Ascending aorta (tissue), 2 donors: Measurements from ENCODE around the gene BACE1-AS. TPM values are rescaled to one million over a fixed set of nuclear protein-coding genes. Genes with fewer than 3 reads are reported as not detected.
A peak's percentile ranks its signal among the peaks of the same experiment; 100 is the strongest.

Experiments
- DNase-seq, 2 donors: peaks; one replicate each; pipeline ENCODE4 v3.0.0-alpha.2; 2019; ENCODE audit warnings: low spot score in 2 of 2
- H3K27ac ChIP-seq, 2 donors: fragments of 200-600 bp; sonication (generic); one replicate each; pipeline ENCODE4 v1.5.1; 2016 to 2017; ENCODE audit warnings: mild to moderate bottlenecking in 1 of 2
- H3K27me3 ChIP-seq: fragments of 200-600 bp; sonication (generic); one replicate; pipeline ENCODE4 v1.5.1; 2017
- H3K36me3 ChIP-seq, 2 donors: fragments of 200-600 bp; sonication (generic); one replicate each; pipeline ENCODE4 v1.5.1; 2016
- H3K4me1 ChIP-seq, 2 donors: fragments of 200-600 bp; sonication (generic); one replicate each; pipeline ENCODE4 v1.5.1; 2016 to 2017; ENCODE audit warnings: mild to moderate bottlenecking in 1 of 2
- H3K4me3 ChIP-seq, 2 donors: fragments of 200-600 bp; sonication (generic); one replicate each; pipeline ENCODE4 v1.5.1; 2016 to 2017; ENCODE audit warnings: mild to moderate bottlenecking in 1 of 2
- H3K9me3 ChIP-seq, 2 donors: fragments of 200-600 bp; sonication (generic); one replicate each; pipeline ENCODE4 v1.5.1; 2016
- intact Hi-C: fragments of 100-400 bp; cut with DNase I; formaldehyde crosslinking; loops from one replicate; pipeline ENCODE4 v1.15.1; 2023
- total RNA-seq: library from RNA; depleted of rRNA; stranded (reverse); fragments of >200 nt; gene quantifications from one replicate; pipeline ENCODE4 v1.1.0, GENCODE V29; 2016
- TF ChIP-seq, protein P1 (sequence below), 3 experiments: fragments of 200-600 bp in 2 of 3; fragments of 450-650 bp in 1 of 3; sonication (generic) in 2 of 3; IDR thresholded peaks; one replicate each; pipeline ENCODE4 v1.5.1; 2016 to 2019; ENCODE audit warnings: antibody characterized with exemption in 3 of 3, mild to moderate bottlenecking in 1 of 3, moderate library complexity in 1 of 3

BACE1-AS gene
- total RNA-seq, 1 donor from 2014 or later, result 6.8 TPM

DNA sequence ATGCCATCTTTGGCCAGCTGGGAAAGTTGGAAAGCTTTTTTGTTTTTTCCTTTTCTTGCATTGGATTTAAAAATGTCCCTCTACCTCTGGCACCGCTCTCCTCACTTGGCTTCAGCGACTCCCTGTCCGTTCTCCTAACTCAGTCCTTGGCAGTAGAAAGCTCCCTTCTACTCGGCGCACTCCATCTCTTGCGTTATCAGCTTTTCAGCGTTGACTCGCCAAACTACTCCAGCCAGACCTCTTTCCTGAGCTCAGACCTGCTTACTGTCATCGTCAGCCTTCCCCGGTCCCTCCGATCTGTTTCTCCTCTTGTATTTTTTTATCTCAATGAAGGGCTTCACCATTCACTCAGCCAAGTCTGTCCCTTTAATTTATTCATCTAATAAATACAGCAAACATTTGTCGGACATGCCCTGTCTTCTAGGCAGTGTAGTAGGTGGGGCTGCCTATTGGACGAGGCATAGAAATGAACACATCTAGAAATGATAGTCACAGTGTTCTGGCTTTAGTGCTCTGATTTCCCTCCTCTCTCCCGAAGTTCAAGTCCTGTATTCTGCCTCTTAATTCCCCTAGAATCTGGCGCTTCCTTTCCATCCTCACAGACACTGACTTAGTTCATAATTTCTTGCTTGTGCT, 37.3 kb downstream of the BACE1-AS start:
- Histone ChIP-seq H3K27me3 (no peaks in the 10 kb centered on the region), H3K4me3 (peak overlapping the region; percentile 82 to 87), H3K36me3 (no peaks in the 10 kb centered on the region), H3K9me3 (no peaks in the 10 kb centered on the region), H3K27ac (peak overlapping the region; percentile 88 to 89), H3K4me1 (peaks cover 0 to 6% of the 10 kb centered on the region in 2 donors)
- intact Hi-C loops, result loop anchor here (2.0 to 5.0 kb wide), 4 partner anchors 96 to 556 kb away; partner anchors contain the start of genes BUD13, PCSK7, RNF214 and ZPR1
- TF ChIP-seq, protein P1, sequence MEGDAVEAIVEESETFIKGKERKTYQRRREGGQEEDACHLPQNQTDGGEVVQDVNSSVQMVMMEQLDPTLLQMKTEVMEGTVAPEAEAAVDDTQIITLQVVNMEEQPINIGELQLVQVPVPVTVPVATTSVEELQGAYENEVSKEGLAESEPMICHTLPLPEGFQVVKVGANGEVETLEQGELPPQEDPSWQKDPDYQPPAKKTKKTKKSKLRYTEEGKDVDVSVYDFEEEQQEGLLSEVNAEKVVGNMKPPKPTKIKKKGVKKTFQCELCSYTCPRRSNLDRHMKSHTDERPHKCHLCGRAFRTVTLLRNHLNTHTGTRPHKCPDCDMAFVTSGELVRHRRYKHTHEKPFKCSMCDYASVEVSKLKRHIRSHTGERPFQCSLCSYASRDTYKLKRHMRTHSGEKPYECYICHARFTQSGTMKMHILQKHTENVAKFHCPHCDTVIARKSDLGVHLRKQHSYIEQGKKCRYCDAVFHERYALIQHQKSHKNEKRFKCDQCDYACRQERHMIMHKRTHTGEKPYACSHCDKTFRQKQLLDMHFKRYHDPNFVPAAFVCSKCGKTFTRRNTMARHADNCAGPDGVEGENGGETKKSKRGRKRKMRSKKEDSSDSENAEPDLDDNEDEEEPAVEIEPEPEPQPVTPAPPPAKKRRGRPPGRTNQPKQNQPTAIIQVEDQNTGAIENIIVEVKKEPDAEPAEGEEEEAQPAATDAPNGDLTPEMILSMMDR (IDR thresholded peaks at IDR 0.05), result no peak
- DNase-seq, result peak in 1 of 2 donors; percentile 77

DNA sequence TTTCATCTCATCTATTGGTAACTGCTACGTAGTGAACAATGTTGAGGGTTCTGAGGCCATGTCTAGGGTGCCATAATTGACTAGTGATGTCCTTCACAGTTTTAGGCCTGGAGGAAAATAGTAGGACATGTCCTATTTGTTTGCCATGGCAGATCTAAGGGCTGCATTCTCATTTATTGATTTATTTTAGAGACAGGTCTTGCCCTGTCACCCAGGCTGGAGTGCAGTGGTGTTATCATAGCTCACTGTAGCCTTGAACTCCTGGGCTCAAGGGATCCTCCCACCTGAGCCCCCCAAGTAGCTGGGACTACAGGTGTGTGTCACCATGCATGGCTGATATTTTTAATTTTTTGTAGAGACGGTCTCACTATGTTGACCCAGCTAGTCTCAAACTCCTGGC, 41.7 kb downstream of the BACE1-AS start:
- H3K4me1 ChIP-seq, result peaks cover 0 to 6% of the 10 kb centered on the region in 2 donors
- intact Hi-C loops, result no loop called here
- TF ChIP-seq, protein P1 (IDR thresholded peaks at IDR 0.05), result no peak
- no peak overlapping the region for H3K27ac ChIP-seq
- no peaks in the 10 kb centered on the region for H3K27me3 ChIP-seq
- no peak for DNase-seq
- H3K9me3 ChIP-seq, result no peaks in the 10 kb centered on the region
- no peak overlapping the region for H3K4me3 ChIP-seq
- H3K36me3 ChIP-seq, result peaks cover 0 to 9% of the 10 kb centered on the region in 2 donors

DNA sequence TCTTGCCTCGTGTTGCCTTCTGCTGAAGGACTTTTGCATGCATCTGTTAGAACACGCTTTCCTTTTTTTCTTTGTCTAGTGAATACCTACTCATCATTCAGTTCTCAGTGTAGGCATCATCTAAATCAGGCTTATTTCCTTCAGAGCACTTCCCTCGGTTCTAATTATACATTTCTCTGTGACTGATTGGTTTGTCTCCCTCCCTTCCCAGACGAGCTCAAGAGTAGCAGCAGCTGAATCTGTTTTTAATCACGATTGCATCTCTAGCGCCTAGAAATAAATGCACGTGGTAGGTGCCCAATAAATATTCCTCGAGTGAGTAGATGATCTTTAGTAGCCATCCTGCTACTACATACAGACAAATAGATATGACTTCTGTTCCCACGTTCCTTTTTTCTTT, 42.8 kb downstream of the BACE1-AS start:
- peaks cover 0 to 4% of the 10 kb centered on the region in 2 donors for H3K4me1 ChIP-seq
- no peaks in the 10 kb centered on the region for H3K27me3 ChIP-seq
- no peak overlapping the region for H3K4me3 ChIP-seq
- H3K27ac ChIP-seq, result no peak overlapping the region
- no peaks in the 10 kb centered on the region for H3K9me3 ChIP-seq
- no peak for DNase-seq
- intact Hi-C loops, result no loop called here
- peaks cover 7 to 20% of the 10 kb centered on the region in 2 donors for H3K36me3 ChIP-seq
- TF ChIP-seq, protein P1 (IDR thresholded peaks at IDR 0.05), result no peak

DNA sequence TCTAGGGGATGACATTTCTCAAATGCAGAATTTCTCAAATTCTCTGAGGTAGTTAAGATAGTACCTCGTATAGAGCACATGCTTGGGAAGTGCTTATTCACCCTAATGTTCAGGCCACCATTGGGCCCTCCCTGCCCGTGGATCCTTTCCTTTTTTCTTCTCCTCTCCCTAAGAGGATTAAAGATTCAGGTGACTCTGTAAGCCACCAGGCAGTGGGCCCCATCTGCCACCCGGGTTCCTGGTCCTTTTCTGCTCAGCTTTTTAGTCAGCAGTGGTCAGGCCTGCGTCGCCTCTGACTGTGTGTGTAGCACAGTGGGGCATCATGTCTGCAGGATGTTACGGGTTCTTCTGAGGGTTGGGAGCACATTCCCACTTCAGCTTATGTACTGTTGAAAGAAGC, 43.8 kb downstream of the BACE1-AS start:
- DNase-seq, result no peak
- intact Hi-C loops, result no loop called here

DNA sequence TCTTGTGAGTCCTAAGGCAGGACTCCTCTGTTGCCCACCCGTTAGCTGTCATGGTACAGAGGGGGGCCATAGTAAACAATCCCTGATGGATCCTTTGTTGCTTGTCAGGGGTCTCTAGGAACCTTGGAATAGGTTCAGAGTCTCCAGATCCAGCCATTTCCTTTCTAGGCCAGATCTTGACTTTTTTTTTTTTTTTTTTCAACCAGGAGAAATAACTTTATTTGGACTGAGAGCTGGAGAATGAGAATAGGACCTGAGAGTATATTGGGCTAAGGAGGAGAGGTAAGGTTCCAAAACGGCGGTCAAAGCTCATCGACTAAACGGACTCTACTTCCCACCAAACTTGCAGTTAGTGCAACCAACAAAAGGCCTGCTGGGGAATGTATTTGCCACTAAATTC, 44.3 kb downstream of the BACE1-AS start:
- intact Hi-C loops, result no loop called here
- H3K36me3 ChIP-seq, result peaks cover 15 to 32% of the 10 kb centered on the region in 2 donors

More for the DNA sequence above, 43.8 kb downstream of the BACE1-AS start:
- H3K4me1 ChIP-seq, result peaks cover 0 to 3% of the 10 kb centered on the region in 2 donors
- H3K36me3 ChIP-seq, result peaks cover 10 to 27% of the 10 kb centered on the region in 2 donors
- H3K27ac ChIP-seq, result no peak overlapping the region
- TF ChIP-seq, protein P1 (IDR thresholded peaks at IDR 0.05), result no peak
- no peak overlapping the region for H3K4me3 ChIP-seq
- no peaks in the 10 kb centered on the region for H3K27me3 ChIP-seq
- H3K9me3 ChIP-seq, result no peaks in the 10 kb centered on the region

More for the DNA sequence above, 44.3 kb downstream of the BACE1-AS start:
- Histone ChIP-seq H3K4me3 (no peak overlapping the region), H3K27me3 (no peaks in the 10 kb centered on the region), H3K4me1 (no peaks in the 10 kb centered on the region), H3K27ac (no peak overlapping the region), H3K9me3 (no peaks in the 10 kb centered on the region)
- TF ChIP-seq, protein P1 (IDR thresholded peaks at IDR 0.05), result no peak
- DNase-seq, result no peak
